Measurements from ENCODE around the gene CFAP58.

CFAP58 gene

GRCh38 chr10:104330168-104331110, 23.2 kb upstream of the CFAP58 start:
- H3K4me1 ChIP-seq (ENCODE audit: control insufficient read depth, insufficient read depth, low read length) = peaks cover 92% of the 10 kb centered on the region
- no peaks in the 10 kb centered on the region for H3K27me3 ChIP-seq (ENCODE audit: control insufficient read depth, insufficient read depth, low read length)
- H3K4me3 ChIP-seq (ENCODE audit: low read depth, low read length) = no peak overlapping the region
- peak overlapping the region; percentile 18 for H3K9ac ChIP-seq (ENCODE audit: low read length)
- H3K27ac ChIP-seq (ENCODE audit: low read depth, low read length) = peak overlapping the region; percentile 8; the same call in 1 of the 2 replicates
- no peaks in the 10 kb centered on the region for H3K9me3 ChIP-seq (ENCODE audit: control insufficient read depth, insufficient read depth, low read depth, low read length)
- H3K36me3 ChIP-seq (ENCODE audit: control insufficient read depth, insufficient read depth, low read length) = no peaks in the 10 kb centered on the region

- H3K27me3 ChIP-seq (ENCODE audit: control insufficient read depth, insufficient read depth, low read length) = no peaks in the 10 kb centered on the region
- peak overlapping the region; percentile 18 for H3K9ac ChIP-seq (ENCODE audit: low read length)
- H3K9me3 ChIP-seq (ENCODE audit: control insufficient read depth, insufficient read depth, low read depth, low read length) = no peaks in the 10 kb centered on the region
- no peaks in the 10 kb centered on the region for H3K36me3 ChIP-seq (ENCODE audit: control insufficient read depth, insufficient read depth, low read length)
- H3K27ac ChIP-seq (ENCODE audit: low read depth, low read length) = peak overlapping the region; percentile 59
- H3K4me3 ChIP-seq (ENCODE audit: low read depth, low read length) = peak overlapping the region; percentile 12; the same call in 1 of the 2 replicates
- peaks cover 97% of the 10 kb centered on the region for H3K4me1 ChIP-seq (ENCODE audit: control insufficient read depth, insufficient read depth, low read length)
Observed at GRCh38 chr10:104331208-104331838, 22.3 kb upstream of the CFAP58 start.

- no peak overlapping the region for H3K9ac ChIP-seq (ENCODE audit: low read length)
- H3K9me3 ChIP-seq (ENCODE audit: control insufficient read depth, insufficient read depth, low read depth, low read length) = no peaks in the 10 kb centered on the region
- no peak overlapping the region for H3K27ac ChIP-seq (ENCODE audit: low read depth, low read length)
- no peak overlapping the region for H3K4me3 ChIP-seq (ENCODE audit: low read depth, low read length)
- peaks cover 94% of the 10 kb centered on the region for H3K4me1 ChIP-seq (ENCODE audit: control insufficient read depth, insufficient read depth, low read length)
- H3K27me3 ChIP-seq (ENCODE audit: control insufficient read depth, insufficient read depth, low read length) = no peaks in the 10 kb centered on the region
- no peaks in the 10 kb centered on the region for H3K36me3 ChIP-seq (ENCODE audit: control insufficient read depth, insufficient read depth, low read length)
Observed at GRCh38 chr10:104332243-104333031, 21.2 kb upstream of the CFAP58 start.

GRCh38 chr10:104333032-104333727, 20.5 kb upstream of the CFAP58 start:
- Histone ChIP-seq H3K27ac (ENCODE audit: low read depth, low read length) (no peak overlapping the region), H3K4me3 (ENCODE audit: low read depth, low read length) (no peak overlapping the region), H3K27me3 (ENCODE audit: control insufficient read depth, insufficient read depth, low read length) (no peaks in the 10 kb centered on the region), H3K9ac (ENCODE audit: low read length) (peak overlapping the region; percentile 18), H3K4me1 (ENCODE audit: control insufficient read depth, insufficient read depth, low read length) (peaks cover 87% of the 10 kb centered on the region), H3K36me3 (ENCODE audit: control insufficient read depth, insufficient read depth, low read length) (no peaks in the 10 kb centered on the region), H3K9me3 (ENCODE audit: control insufficient read depth, insufficient read depth, low read depth, low read length) (no peaks in the 10 kb centered on the region)

- no peak overlapping the region for H3K4me3 ChIP-seq (ENCODE audit: low read depth, low read length)
- no peaks in the 10 kb centered on the region for H3K9me3 ChIP-seq (ENCODE audit: control insufficient read depth, insufficient read depth, low read depth, low read length)
- no peak overlapping the region for H3K27ac ChIP-seq (ENCODE audit: low read depth, low read length)
- H3K9ac ChIP-seq (ENCODE audit: low read length) = no peak overlapping the region
- no peaks in the 10 kb centered on the region for H3K27me3 ChIP-seq (ENCODE audit: control insufficient read depth, insufficient read depth, low read length)
- H3K4me1 ChIP-seq (ENCODE audit: control insufficient read depth, insufficient read depth, low read length) = peaks cover 80% of the 10 kb centered on the region
- H3K36me3 ChIP-seq (ENCODE audit: control insufficient read depth, insufficient read depth, low read length) = no peaks in the 10 kb centered on the region
Observed at GRCh38 chr10:104333728-104334373, 19.8 kb upstream of the CFAP58 start.

GRCh38 chr10:104334561-104334960, 19.1 kb upstream of the CFAP58 start:
- Histone ChIP-seq H3K27me3 (ENCODE audit: control insufficient read depth, insufficient read depth, low read length) (no peaks in the 10 kb centered on the region), H3K4me3 (ENCODE audit: low read depth, low read length) (no peak overlapping the region), H3K27ac (ENCODE audit: low read depth, low read length) (no peak overlapping the region), H3K4me1 (ENCODE audit: control insufficient read depth, insufficient read depth, low read length) (peaks cover 78% of the 10 kb centered on the region), H3K36me3 (ENCODE audit: control insufficient read depth, insufficient read depth, low read length) (no peaks in the 10 kb centered on the region), H3K9ac (ENCODE audit: low read length) (no peak overlapping the region), H3K9me3 (ENCODE audit: control insufficient read depth, insufficient read depth, low read depth, low read length) (no peaks in the 10 kb centered on the region)

GRCh38 chr10:104334965-104335650, 18.5 kb upstream of the CFAP58 start:
- no peaks in the 10 kb centered on the region for H3K36me3 ChIP-seq (ENCODE audit: control insufficient read depth, insufficient read depth, low read length)
- H3K27ac ChIP-seq (ENCODE audit: low read depth, low read length) = no peak overlapping the region
- H3K9ac ChIP-seq (ENCODE audit: low read length) = no peak overlapping the region
- peaks cover 78% of the 10 kb centered on the region for H3K4me1 ChIP-seq (ENCODE audit: control insufficient read depth, insufficient read depth, low read length)
- H3K27me3 ChIP-seq (ENCODE audit: control insufficient read depth, insufficient read depth, low read length) = no peaks in the 10 kb centered on the region
- no peak overlapping the region for H3K4me3 ChIP-seq (ENCODE audit: low read depth, low read length)
- H3K9me3 ChIP-seq (ENCODE audit: control insufficient read depth, insufficient read depth, low read depth, low read length) = no peaks in the 10 kb centered on the region

- H3K4me3 ChIP-seq (ENCODE audit: low read depth, low read length) = peak overlapping the region; percentile 82
- H3K9me3 ChIP-seq (ENCODE audit: control insufficient read depth, insufficient read depth, low read depth, low read length) = no peaks in the 10 kb centered on the region
- H3K9ac ChIP-seq (ENCODE audit: low read length) = peak overlapping the region; percentile 65
- no peaks in the 10 kb centered on the region for H3K36me3 ChIP-seq (ENCODE audit: control insufficient read depth, insufficient read depth, low read length)
- peaks cover 67% of the 10 kb centered on the region for H3K4me1 ChIP-seq (ENCODE audit: control insufficient read depth, insufficient read depth, low read length)
- no peak overlapping the region for H3K27ac ChIP-seq (ENCODE audit: low read depth, low read length)
- no peaks in the 10 kb centered on the region for H3K27me3 ChIP-seq (ENCODE audit: control insufficient read depth, insufficient read depth, low read length)
Observed at GRCh38 chr10:104336821-104337467, 16.7 kb upstream of the CFAP58 start.

- Histone ChIP-seq H3K9me3 (ENCODE audit: control insufficient read depth, insufficient read depth, low read depth, low read length) (no peaks in the 10 kb centered on the region), H3K27me3 (ENCODE audit: control insufficient read depth, insufficient read depth, low read length) (no peaks in the 10 kb centered on the region), H3K4me3 (ENCODE audit: low read depth, low read length) (peak overlapping the region; percentile 82), H3K4me1 (ENCODE audit: control insufficient read depth, insufficient read depth, low read length) (peaks cover 61% of the 10 kb centered on the region), H3K9ac (ENCODE audit: low read length) (peak overlapping the region; percentile 94), H3K27ac (ENCODE audit: low read depth, low read length) (peak overlapping the region; percentile 95), H3K36me3 (ENCODE audit: control insufficient read depth, insufficient read depth, low read length) (no peaks in the 10 kb centered on the region)
Observed at GRCh38 chr10:104337521-104337984, 16.1 kb upstream of the CFAP58 start.
